HG02610 (cell line): ENCODE measurements around the gene COL8A2.

Experiments
- ATAC-seq: cut with Tn5 transposase; IDR thresholded peaks from one replicate; pipeline ENCODE4 v1.9.1; 2021; ENCODE audit warnings: mild to moderate bottlenecking, moderate library complexity; ENCODE audit not compliant: unreplicated experiment

The COL8A2 gene

DNA sequence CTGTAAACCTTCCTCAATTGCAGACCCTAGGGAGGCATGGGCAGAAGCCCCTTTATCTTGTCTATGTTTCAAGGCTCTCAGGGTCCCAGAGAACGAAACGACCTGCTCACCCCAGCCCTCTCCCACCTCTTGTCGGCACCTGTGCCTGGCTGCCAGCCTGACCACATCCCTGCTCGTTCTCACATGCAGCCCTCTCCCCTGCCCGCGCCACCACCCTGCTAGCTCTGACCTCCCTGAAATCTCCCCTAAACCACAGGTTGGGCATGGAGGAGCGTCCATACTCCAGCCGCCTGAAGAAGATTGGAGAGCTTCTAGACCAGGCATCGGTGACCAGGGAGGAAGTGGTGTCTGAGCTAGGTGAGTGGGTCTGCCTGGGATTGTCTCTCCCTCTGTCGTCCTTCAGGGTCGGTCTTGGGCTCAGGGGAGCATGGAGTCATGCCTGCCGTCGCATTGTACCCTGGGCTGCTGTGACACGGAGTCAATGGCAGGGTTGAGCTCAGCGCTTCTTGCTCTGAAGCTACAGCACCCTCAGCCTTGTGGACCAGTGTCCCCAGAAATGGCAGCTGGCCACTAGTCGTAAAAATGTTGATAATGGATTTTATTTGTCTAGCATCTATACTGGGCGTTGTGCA is 32.7 kb downstream of the COL8A2 start:
- no peak for ATAC-seq

DNA sequence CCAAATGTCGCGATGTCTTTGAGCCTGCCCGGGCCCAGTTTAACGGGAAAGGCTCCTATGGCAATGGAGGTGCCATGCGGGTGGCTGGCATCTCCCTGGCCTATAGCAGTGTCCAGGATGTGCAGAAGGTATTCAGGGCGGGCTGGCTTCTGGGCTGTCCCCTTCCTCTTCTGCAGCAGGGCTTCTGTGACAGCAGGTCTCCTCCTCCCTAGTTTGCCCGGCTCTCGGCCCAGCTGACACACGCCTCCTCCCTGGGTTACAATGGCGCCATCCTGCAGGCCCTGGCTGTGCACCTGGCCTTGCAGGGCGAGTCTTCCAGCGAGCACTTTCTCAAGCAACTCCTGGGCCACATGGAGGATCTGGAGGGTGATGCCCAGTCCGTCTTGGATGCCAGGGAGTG is 33.3 kb downstream of the COL8A2 start:
- no peak for ATAC-seq

DNA sequence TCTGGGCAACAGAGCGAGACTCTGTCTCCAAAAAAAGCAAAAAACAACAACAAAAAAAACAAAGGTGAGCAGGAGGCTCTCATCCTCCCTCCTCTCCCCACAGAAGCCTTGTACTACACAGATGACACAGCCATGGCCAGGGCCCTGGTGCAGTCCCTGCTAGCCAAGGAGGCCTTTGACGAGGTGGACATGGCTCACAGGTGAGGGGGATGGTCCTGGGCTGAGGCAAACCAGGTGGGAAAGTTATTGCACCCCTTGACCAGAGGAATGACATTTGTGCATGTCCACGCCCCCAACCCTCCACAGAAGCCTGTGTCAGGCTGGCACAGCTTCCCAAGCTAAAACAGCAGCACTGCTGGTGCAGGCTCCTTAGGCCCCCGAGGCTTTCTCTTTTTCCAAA is 33.9 kb downstream of the COL8A2 start:
- ATAC-seq: no peak

DNA sequence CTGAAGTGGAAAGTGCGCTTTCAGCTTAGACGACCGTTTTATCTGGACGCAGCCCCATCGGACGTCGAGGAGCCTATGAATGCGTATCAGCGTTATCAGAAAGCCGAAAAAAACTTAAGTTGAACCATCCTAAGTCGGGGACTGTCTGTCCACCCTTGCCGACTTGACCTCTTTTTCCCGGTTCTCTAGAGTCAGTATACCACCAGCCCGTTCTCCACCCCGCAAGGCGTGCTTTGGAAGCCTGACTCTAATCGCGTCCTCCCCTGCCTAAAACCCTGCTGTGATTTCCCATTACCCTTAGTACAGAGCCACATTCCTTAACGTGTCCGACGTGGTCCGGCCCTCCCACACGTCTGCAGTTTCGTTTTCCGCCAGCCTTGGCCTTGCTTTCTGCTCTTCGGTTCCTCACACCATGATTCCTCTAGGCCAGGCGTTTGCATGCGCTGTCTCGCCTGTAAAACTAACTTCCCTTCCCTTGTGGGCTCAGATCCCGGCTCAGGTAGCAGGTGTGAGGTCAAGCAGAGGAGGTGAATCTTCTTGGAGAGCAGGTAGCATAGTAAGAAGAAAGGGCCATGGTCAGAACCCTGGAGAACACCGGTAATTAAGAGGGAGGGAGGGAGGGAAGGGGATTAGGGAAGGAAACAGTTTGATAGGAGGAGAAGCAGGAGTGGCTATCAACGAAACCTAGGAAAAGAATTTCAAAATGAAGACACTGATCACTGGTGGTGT is 35.5 kb downstream of the COL8A2 start:
- no peak for ATAC-seq

DNA sequence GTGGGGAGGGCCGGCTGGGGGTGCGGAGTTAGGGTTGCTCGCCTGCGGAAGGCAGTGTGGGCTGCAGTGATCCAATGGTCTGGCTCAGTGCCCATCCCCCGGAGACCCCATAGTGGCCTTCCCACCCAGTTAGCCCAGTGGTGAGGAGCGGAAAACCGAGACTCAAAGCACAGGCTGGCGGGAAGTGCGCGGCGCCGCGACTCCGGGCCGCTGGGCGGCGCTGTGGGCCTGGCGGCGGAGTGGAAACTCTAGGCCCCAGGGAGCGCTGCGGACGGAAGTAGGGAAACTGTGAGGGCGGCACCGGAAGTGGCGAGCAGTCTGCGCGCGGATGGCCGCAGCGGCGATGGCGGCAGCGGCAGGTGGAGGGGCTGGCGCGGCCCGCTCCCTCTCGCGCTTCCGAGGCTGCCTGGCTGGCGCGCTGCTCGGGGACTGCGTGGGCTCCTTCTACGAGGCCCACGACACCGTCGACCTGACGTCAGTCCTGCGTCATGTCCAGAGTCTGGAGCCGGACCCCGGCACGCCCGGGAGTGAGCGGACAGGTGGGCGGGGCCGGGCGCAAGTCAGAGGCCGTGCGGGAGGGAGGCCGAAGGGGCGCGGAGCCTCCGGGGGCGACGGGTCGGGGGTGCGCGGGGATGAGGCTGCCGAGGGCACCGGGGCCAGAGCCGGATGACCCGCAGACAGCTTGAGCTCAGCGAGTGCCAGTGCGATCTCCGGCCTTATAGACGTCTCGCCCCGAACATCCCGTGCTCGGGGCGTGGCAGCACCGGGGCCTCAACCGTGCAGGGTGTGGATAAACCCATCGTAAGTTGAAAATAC is 36.2 kb downstream of the COL8A2 start, which contains the start of gene ADPRS:
Gene ADPRS (plus strand): TSS at position 316 of the 816 bp plus-strand sequence. CDS start 13 bp downstream, at position 329.
- peak; percentile 66 for ATAC-seq

DNA sequence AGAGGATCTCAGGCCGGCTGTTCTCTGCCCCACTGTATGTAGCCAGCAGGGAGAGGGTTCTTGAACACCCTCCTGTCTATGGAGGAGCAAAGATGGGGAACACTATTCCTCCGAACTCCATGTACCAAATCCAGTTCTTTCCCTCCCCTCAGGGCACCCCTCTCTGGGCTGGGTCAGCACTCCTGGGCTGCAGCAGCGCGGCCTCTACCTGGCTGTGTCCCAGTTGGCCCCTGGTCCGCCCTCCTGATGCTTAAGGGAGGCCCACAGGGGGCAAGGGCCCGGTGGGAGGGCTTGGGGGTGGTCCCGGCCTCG is 36.8 kb downstream of the COL8A2 start:
- no peak for ATAC-seq

DNA sequence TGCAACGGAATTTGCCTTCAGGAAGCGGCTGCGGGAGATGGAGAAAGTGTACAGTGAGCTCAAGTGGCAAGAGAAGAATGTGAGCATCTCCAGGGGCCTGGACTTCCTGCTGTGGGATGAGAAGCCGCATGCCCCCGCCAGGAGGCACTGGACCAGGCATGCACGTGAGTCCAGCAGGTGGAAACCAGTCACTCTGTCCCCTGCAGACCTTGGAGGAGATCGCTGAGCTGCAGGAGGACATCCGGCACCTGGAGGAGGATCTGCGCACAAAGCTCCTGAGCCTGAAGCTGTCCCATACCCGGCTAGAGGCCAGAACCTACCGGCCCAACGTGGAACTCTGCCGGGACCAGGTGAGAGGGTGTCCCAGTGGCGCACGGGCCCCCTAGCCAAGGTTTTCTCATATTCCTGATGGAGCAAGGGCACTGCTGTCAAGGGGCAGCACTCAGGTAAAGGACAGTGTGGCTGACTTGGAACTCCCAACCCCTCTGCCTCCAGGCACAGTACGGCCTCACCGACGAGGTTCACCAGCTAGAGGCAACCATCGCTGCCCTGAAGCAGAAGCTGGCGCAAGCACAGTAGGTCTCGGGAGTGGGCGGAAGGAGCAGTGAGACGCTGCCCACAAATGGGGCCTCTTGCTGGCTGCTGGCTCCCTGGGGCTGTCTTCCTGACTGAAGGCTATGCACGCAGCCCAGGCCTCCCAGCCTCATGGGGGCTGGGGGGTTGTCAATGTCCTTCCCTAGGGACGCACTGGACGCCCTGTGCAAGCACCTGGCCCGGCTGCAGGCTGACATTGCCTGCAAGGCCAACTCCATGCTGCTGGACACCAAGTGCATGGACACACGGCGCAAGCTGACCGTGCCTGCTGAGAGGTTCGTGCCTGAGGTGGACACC is 37.5 kb downstream of the COL8A2 start:
- ATAC-seq: no peak

DNA sequence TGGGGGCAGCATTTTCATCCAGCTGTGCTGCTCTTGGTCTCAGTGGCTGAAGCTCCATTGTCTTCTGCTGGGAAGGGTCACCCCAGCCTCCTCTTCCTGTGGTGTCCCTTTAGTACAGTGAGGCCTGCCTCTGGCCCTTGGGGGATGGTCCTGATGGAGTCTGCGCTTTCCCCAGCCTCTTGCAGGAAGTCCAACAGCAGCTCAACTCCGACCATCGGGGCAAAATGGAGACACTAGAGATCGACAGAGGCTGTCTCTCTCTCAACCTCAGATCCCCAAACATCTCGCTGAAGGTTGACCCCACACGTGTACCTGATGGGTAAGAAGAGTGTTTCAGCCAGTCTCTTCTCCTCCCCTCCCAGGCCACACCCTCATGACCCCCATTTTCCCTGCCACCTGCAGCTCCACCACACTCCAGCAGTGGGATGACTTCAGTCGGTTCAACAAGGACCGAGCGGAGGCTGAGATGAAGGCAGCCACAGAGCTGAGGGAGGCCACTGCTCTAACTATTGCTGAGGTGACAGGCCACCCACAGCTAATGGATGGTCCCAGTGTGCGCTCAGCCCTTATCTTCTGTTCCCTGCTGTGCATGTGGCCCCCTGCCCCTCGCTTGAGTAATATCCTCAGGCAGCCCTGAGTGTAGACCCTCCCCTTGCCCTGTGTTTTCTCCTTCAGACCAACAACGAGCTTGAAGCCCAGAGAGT is 38.3 kb downstream of the COL8A2 start:
- no peak for ATAC-seq

DNA sequence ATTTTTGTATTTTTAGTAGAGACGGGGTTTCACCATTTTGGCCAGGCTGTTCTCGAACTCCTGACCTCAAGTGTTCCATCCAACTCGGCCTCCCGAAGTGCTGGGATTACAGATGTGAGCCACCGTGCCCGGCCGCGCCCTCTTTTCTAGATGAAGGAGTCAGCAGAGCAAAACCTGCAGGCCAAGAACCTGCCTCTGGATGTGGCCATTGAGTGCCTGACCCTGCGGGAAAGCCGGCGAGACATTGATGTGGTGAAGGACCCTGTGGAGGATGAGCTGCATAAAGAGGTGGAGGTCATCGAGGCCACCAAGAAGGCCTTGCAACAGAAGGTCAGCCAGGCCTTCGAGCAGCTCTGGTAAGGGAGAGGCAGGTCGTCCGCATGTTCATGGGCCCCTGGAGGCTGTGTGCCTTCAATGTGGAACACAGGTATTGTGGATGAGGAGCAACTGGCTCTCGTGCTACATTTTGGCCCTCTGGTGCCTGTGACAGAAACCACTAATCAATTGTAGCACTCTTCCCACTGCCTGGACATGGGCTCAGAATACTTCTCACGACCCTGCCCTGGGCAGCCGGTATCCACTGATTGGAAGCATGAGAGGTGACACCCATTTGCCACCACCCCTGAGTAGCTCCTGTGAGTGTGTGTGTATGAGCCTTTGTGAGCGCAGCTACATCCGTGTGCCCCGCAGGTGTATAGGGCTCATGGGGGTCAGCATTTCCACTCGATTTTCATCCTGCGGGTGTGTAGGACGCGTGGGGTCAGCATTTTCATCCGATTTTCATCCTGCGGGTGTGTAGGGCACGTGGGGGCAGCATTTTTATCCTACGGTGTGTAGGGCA is 39.1 kb downstream of the COL8A2 start:
- ATAC-seq: no peak

DNA sequence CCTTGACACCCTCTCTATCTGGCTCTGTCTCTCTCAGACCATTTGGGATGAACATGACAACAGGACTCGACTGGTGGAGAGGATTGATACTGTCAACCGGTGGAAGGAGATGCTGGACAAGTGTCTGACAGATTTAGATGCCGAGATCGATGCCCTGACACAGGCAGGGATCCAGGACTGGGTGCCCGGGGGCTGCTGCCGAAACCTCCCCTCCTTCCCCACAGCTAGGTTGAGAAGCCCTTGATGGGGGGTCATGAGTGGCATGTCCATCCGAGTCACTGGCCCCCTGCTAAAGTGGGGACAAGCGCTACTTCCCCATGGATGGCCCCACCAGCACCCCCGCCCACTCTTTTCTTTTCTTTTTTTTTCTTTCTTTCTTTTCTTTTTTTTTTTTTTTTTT is 39.9 kb downstream of the COL8A2 start:
- no peak for ATAC-seq

DNA sequence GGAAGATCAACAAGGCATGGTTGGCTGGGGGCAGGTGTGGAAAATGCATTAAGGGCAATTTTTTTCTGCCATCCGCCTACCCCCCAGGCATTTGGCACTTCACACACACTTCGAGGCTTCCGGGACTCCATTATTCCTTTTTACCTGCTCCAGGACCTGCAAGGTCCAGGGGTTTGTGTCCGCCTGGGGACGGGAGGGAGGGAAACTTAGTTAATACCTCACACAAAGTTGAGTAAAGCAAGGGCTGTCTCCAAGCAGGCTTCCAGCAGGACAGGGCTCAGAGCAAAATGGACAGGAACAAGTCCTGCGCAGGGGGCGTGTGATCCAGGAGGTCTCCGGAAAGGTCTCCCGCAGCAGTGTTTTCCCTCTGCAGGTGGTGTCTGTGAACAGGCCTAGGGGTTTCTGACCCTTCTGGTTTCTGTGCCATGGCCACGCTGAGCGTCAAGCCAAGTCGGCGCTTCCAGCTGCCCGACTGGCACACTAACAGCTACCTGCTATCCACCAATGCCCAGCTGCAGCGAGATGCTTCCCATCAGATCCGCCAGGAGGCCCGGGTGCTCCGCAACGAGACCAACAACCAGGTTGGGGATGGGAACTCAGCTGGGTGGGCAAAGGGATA is 40.4 kb downstream of the COL8A2 start:
- no peak for ATAC-seq

DNA sequence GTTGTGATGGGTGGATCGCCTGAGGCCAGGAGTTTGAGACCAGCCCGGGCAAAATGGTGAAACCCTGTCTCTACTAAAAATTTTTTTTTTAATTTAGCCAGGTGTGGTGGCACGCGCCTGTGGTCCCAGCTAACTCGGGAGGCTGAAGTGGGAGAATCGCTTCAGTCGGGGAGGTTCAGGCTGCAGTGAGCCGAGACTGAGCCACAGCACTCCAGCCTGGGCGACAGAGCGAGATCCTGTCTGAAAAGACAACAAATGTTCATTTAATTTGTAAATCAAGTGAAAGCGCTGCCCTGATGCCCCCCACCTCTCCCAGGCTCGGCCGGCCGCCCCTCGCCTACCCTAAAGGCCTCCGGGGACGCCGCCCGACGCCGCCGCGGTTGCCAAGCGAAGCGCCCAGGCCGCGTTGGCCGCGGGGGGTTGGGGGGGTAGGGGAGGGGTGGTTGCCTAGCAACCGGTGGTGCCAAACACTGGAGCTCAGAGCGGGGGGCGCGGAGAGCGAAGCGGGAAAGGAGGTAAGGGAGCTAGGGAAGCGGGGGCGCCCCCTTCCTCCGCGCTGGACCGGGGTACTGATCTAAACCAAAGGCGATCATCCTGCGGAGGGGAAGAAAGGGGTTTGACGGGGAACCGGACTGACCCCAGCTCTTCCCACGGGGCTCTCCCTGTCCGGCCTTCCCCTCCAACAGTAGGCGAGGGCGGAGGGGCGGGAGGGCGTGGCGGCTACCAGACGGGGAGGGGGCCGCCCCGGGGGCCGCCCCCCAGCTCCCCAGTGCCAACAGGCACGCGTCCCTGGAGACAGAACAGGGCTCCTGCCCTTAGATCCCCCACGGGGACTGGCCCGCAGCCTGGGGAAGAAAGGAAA is 41.2 kb downstream of the COL8A2 start, which contains the start of gene TEKT2:
Gene TEKT2 (plus strand): TSS at position 460 of the 862 bp plus-strand sequence. CDS start 828 bp downstream, outside the sequence.
- ATAC-seq: no peak

DNA sequence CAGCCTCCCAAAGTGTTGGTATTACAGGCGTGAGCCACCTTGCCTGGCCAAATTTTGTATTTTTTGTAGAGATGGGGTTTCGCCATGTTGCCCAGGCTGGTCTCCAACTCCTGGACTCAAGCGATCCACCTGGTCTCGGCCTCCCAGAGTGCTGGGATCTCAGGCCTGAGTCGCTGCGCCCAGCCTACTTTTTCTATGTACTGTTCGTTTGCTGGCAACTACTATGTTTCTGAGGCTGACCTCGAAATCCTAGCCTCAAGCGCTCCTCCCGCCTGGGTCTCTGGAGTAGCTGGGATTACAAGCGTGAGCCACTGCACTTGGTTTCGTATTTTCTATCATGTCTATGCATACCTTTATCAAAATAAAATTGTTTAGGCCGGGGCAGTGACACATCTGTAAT is 41.8 kb downstream of the COL8A2 start:
- no peak for ATAC-seq

DNA sequence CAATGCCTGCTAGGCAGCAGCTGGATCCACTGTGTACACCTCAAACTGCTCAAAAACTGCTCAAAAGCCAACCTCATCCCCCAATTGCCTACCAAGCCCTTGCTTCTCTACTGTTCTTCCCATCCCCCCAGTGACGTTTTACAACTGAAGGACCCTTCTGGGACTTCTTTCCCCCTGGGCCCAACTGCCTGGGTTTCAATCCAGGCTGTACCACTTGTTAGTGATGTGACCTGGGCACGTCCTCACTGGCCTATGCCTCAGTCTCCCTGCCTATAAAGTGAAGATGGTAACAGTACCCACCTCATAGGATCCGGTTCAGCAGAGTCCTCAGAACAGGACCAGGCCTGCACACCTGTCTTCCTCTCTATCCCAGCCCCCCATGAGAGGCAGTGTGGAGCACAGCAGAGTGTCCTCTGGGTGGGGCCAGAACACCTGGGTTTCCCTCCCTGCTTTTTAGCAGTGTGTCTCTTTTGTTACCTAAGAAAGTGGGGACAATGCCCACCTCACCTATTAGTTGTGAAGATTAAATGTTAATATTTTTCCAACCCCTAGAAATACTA is 43.0 kb downstream of the COL8A2 start:
- ATAC-seq: no peak

DNA sequence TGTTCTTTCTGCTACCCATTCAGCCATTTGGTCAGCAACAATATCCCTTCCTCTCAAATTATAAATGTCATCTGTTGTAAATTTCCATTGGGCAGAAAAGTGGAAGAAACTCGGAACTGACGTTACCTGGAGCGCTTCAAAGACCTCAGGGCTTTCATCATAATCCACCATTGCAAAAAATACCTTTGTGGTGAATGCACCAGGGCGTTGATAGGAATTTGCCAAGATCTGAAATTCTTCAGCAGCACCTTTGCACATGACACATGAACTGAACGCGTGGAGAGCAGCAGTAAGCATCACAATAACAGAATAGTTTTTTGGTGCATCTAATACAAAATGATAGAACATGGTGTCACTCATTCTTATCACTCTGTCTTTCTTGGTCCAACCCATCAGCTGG is 44.2 kb downstream of the COL8A2 start:
- ATAC-seq: no peak

DNA sequence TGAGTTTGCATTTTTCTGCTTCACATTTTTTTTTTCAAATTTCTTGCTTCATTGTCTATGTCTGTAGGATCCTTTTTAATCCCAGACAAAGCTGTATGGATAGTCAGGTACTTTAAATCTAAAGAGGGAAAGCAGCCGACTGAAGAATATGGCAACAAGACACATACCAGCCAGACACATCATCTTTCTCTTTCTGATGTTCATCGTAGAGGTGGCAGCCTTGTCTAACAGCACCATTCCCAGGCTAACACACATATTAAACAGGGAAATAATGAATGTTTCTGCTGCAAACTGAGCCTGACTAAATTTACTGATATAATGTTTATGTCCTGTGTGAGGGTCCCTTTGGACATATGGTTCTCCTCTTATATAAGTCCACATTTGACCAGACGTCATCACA is 44.8 kb downstream of the COL8A2 start:
- no peak for ATAC-seq

DNA sequence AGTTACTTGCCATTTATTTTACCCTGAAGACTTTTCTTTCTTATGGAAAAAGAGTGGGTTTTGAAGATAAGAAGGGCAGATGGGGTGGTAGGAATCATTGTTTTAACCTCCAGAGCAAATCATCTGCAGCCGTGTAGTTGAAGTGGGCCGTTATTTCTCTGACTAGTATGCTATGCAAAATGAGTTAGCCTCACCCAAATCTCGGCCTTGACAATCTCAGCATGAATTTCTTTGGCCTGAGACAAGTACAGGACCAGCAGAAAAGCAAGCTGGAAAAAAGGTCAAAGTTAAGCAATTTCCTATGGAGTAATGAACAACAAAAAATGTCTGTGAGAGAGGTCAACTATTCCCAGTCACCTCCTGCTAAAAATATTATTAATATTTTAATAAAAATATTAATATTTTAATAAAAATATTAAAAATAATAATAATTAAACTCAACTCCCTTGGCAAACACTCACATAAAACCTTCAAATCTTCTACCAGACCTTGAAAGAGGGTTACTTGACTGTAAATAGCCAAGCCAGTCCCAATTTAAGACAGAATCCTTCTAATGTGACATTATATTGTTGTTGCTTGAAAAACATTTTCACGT is 47.9 kb downstream of the COL8A2 start:
- no peak for ATAC-seq
